ENCODE measurements around the gene CD4. TPM values are rescaled to one million over a fixed set of nuclear protein-coding genes. Genes with fewer than 3 reads are reported as not detected.

CD4 gene
- total RNA-seq, 6 donors from 2014 or later: 10.5 to 86.6 (median 35.6) TPM

DNA sequence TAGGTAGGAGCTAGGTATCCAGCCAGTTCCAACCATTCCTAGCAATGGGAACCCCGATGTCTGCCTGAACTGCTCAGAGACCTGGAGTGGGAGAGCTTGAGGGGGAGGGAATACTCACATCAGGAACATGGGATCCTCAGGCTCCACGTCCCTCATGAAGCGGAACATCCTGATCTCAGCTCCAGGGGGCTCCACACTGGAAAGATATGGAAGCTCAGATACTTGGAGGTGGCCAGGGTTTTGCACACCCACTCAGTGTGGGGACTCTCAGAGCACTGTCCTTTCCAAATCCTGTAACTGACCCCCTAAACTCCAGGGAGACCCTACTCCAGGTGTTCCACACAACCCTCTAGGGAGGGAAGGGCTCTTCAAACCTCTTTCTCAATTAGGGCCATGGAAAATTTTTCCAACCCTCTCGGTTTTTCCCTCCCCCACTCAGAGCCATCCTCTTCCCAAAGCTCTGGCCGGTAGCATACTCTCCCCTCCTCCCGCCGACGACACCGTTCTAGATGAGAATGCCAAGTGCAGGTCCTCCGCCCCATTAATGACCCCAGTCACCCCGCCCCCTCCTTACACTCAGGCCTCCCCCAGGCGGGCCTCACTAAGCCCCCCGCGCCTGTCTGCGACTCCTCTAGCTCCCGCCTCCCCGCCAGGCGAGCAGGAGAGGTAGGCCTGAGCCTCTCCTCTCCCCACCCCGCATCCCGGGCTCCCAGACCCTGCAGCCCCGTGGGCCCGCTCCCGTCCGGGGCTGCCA, 37.0 kb upstream of the CD4 start:
- Histone ChIP-seq H3K27me3 (no peaks in the 10 kb centered on the region), H3K36me3 (peaks cover 35 to 45% (median 41%) of the 10 kb centered on the region in 4 donors), H3K27ac (peak overlapping the region; percentile 96 to 100 (median 98)), H3K4me1 (peaks cover 12 to 22% (median 18%) of the 10 kb centered on the region in 4 donors), H3K4me3 (peak overlapping the region; percentile 82 to 96 (median 89)), H3K9me3 (no peaks in the 10 kb centered on the region)
- 7 to 11% methylated on average over 14 to 15 of the region's 24 CpGs for WGBS, 2 donors
- TF ChIP-seq, protein P1, sequence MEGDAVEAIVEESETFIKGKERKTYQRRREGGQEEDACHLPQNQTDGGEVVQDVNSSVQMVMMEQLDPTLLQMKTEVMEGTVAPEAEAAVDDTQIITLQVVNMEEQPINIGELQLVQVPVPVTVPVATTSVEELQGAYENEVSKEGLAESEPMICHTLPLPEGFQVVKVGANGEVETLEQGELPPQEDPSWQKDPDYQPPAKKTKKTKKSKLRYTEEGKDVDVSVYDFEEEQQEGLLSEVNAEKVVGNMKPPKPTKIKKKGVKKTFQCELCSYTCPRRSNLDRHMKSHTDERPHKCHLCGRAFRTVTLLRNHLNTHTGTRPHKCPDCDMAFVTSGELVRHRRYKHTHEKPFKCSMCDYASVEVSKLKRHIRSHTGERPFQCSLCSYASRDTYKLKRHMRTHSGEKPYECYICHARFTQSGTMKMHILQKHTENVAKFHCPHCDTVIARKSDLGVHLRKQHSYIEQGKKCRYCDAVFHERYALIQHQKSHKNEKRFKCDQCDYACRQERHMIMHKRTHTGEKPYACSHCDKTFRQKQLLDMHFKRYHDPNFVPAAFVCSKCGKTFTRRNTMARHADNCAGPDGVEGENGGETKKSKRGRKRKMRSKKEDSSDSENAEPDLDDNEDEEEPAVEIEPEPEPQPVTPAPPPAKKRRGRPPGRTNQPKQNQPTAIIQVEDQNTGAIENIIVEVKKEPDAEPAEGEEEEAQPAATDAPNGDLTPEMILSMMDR (IDR thresholded peaks at IDR 0.05): peak in 2 of 6 experiments; percentile 30 to 31
- TF ChIP-seq POLR2AphosphoS5 (IDR thresholded peaks at IDR 0.05): no peak
- TF ChIP-seq POLR2A (IDR thresholded peaks at IDR 0.05): no peak
- TF ChIP-seq EP300 (IDR thresholded peaks at IDR 0.05): no peak
- peak in 1 of 2 donors; percentile 51 for DNase-seq
- ATAC-seq (ENCODE audit: low FRiP score in 2 of 2): peak in 1 of 2 donors; percentile 1

DNA sequence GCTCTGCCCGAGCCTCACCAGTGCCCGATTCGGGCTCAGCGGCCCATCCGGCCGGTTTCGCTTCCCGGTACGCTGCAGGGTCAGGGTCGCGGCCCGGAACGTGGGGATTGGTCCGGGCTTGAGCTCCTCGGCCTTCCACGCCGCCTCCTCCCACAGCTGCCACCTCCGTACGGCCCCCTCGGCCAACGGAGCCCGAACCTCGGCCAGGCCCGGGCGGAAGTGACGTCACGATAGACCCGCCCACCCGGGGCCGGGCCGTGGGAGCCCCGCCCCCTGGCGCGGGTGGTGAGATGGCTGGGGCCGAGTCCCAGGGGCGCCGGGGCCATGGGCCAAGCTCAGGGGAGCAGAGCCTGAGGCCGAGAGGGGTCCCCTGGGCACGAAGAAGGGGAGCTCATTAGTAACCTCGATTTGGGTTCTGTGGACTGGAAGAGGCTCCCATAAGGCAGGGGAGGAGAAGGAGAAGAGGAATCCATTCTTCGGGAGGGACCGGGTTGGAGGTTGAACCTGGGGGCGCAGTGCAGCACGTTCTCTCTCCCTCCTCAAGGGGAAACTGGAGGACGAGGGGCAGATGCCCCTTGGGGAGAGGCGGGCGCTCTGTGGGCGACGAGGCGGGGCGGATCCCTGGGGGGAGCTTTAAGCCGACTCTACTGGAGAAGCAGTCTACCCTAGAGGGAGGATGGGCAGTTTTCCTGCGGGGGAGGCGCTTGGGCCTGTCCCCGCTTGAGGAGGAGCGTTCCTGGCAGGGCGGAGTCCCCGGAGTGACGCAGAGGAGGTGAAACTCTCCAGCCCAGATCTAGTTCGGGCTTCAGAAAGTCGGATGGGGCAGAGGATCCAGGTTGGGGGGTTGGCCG, 36.2 kb upstream of the CD4 start, which contains the start of gene MLF2:
Gene MLF2, minus strand, starts transcription at position 221 of the 851 bp plus-strand sequence. CDS start 807 bp downstream, outside the sequence.
- TF ChIP-seq POLR2A (IDR thresholded peaks at IDR 0.05) (peak; percentile 71 to 99 (median 88)), POLR2AphosphoS5 (IDR thresholded peaks at IDR 0.05) (peak; percentile 93 to 98), EP300 (IDR thresholded peaks at IDR 0.05) (peak in 1 of 4 donors; percentile 68)
- TF ChIP-seq, protein P1 (IDR thresholded peaks at IDR 0.05): peak; percentile 83 to 98 (median 98)
- ATAC-seq (ENCODE audit: low FRiP score in 2 of 2): peak; percentile 97
- peak within 1 kb of the TSS; percentile 82 to 96 (median 89) for H3K4me3 ChIP-seq
- H3K27me3 ChIP-seq: no peaks in the 10 kb centered on the region
- H3K4me1 ChIP-seq: peaks cover 12 to 22% (median 18%) of the 10 kb centered on the region in 4 donors
- DNase-seq: peak; percentile 98 to 99
- H3K27ac ChIP-seq: peak within 1 kb of the TSS; percentile 96 to 100 (median 98)
- 0% methylated on average over 13 to 34 of the region's 62 CpGs for WGBS, 2 donors
- H3K9me3 ChIP-seq: no peaks in the 10 kb centered on the region
- peaks cover 27 to 37% (median 34%) of the 10 kb centered on the region in 4 donors for H3K36me3 ChIP-seq

DNA sequence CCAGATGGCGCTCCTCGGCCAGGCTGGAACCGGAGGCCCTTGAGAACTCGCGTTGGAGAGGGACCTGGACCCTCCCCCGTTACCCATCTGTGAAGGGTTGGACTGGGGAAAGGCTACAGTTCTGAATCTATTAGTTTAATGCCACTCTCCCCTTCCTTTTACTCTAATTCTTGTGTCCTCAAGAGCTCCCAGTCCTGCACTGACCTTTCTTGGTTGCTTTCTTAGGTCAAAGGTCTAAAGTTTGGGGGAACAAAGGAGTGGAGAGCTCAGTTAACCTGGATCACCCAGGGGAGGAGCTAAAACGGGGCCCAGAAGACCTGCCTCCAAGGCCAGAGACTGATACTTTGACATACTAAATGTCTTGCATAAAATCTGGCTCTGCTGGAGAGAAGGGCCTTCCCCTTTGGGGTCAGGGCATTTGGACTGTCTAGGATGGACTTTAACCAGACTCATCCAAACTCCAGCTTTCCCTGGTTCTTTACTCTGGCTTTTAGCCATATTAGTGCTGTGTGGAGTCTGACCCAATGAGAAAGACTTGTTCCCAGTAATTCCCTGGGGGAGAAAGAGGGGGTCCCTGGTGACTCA, 35.5 kb upstream of the CD4 start:
- no peak for ATAC-seq (ENCODE audit: low FRiP score in 2 of 2)
- WGBS, 2 donors: 0 to 5% methylated on average over 3 to 7 of the region's 7 CpGs
- peaks cover 20 to 30% (median 27%) of the 10 kb centered on the region in 4 donors for H3K36me3 ChIP-seq
- no peak for DNase-seq
- H3K27ac ChIP-seq: peak overlapping the region; percentile 96 to 100 (median 98)
- H3K4me3 ChIP-seq: peak overlapping the region in 3 of 4 donors; percentile 82 to 95 (median 83)
- peaks cover 12 to 22% (median 18%) of the 10 kb centered on the region in 4 donors for H3K4me1 ChIP-seq
- H3K9me3 ChIP-seq: no peaks in the 10 kb centered on the region
- TF ChIP-seq, protein P1 (IDR thresholded peaks at IDR 0.05): no peak
- H3K27me3 ChIP-seq: no peaks in the 10 kb centered on the region

DNA sequence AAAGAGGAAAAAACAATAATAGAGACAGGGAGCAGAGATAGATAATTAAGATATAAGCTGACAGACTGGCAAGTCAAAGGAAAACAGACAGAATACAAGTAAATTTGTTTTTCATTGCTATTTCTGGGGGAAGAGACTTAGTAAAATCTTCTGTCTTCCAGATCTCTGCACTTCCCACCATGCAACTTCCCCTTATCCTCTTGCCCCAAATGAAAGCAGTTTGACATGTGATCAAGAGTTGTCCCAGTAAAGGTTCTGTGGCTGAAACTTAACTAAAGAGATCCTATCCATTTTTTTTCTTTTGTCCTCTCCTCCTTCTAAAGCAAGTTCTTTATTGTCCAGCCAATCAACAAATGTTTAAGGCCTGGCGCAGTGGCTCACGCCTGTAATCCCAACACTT, 34.9 kb upstream of the CD4 start:
- ATAC-seq (ENCODE audit: low FRiP score in 2 of 2) (no peak), DNase-seq (no peak)
- 91 to 96% methylated on average over 2 of the region's 2 CpGs for WGBS, 2 donors
- Histone ChIP-seq H3K4me3 (no peak overlapping the region), H3K27ac (peak overlapping the region; percentile 21 to 100 (median 98)), H3K36me3 (peaks cover 15 to 25% (median 21%) of the 10 kb centered on the region in 4 donors), H3K9me3 (no peaks in the 10 kb centered on the region), H3K27me3 (no peaks in the 10 kb centered on the region), H3K4me1 (peaks cover 12 to 22% (median 18%) of the 10 kb centered on the region in 4 donors)
- no peak for TF ChIP-seq POLR2A (IDR thresholded peaks at IDR 0.05)
- no peak for TF ChIP-seq POLR2AphosphoS5 (IDR thresholded peaks at IDR 0.05)

All from upper lobe of left lung (tissue), 6 donors.